WTC11 (cell line): ENCODE results near the gene AJM1. TPM values are rescaled to one million over a fixed set of nuclear protein-coding genes. Genes with fewer than 3 reads are reported as not detected.

Source experiments
- ATAC-seq: fragments of 200-7000 bp; cut with Tn5 transposase; 2 replicates; pipeline ENCODE4 v1.10.0; 2021; ENCODE audit warnings: mild to moderate bottlenecking, moderate library complexity
- CTCF ChIA-PET: fragments of 300-600 bp; sonication (Branson Sonifier 250); formaldehyde crosslinking; loops from one replicate; lab custom pipeline; 2021; ENCODE audit warnings: antibody characterized with exemption; lab: Charles Lee
- POLR2A ChIA-PET: fragments of 350-600 bp; sonication (Branson Sonifier 250); formaldehyde crosslinking; loops from one replicate; lab custom pipeline; 2021; ENCODE audit warnings: antibody characterized with exemption; lab: Charles Lee
- DNase-seq: peaks from one replicate; pipeline ENCODE4 v3.0.0; 2021; ENCODE audit warnings: low spot score
- H3K27ac Mint-ChIP-seq: 2 replicates; pipeline ENCODE4 v1.8.0; 2021; ENCODE audit warnings: mixed read lengths
- H3K27me3 Mint-ChIP-seq: 2 replicates; pipeline ENCODE4 v1.8.0; 2021; ENCODE audit warnings: low read depth, mild to moderate bottlenecking, moderate library complexity, mixed read lengths
- H3K36me3 Mint-ChIP-seq: 2 replicates; pipeline ENCODE4 v1.8.0; 2021; ENCODE audit warnings: mixed read lengths
- H3K4me1 Mint-ChIP-seq: 2 replicates; pipeline ENCODE4 v1.8.0; 2022; ENCODE audit warnings: mixed read lengths
- H3K4me3 Mint-ChIP-seq: 2 replicates; pipeline ENCODE4 v1.8.0; 2021; ENCODE audit warnings: mild to moderate bottlenecking, moderate library complexity, mixed read lengths
- H3K9me3 Mint-ChIP-seq: 2 replicates; pipeline ENCODE4 v1.8.0; 2021; ENCODE audit warnings: mixed read lengths
- ATF1 ChIP-seq: sonication (generic); formaldehyde crosslinking; IDR thresholded peaks from 2 replicates; pipeline ENCODE4 v1.8.1; 2023; ENCODE audit warnings: mild to moderate bottlenecking, moderate library complexity, missing genetic modification reagents
- CDX4 ChIP-seq: fragments of 250-450 bp; sonication (Bioruptor Pico); IDR thresholded peaks from 2 replicates; pipeline ENCODE4 v1.9.0; 2021; ENCODE audit warnings: moderate library complexity, mild to moderate bottlenecking, inconsistent platforms, borderline replicate concordance
- FOXP1 ChIP-seq: sonication (generic); formaldehyde crosslinking; IDR thresholded peaks from 2 replicates; pipeline ENCODE4 v1.8.0; 2022; ENCODE audit warnings: missing genetic modification reagents, mild to moderate bottlenecking, moderate library complexity, borderline replicate concordance
- GABPB1 ChIP-seq: sonication (generic); formaldehyde crosslinking; IDR thresholded peaks from 2 replicates; pipeline ENCODE4 v1.8.1; 2023; ENCODE audit warnings: mild to moderate bottlenecking, missing genetic modification reagents
- MAX ChIP-seq: sonication (generic); formaldehyde crosslinking; IDR thresholded peaks from 2 replicates; pipeline ENCODE4 v1.8.0; 2022; ENCODE audit warnings: mild to moderate bottlenecking, missing genetic modification reagents
- MYBL2 ChIP-seq: sonication (generic); formaldehyde crosslinking; IDR thresholded peaks from 2 replicates; pipeline ENCODE4 v1.8.1; 2023; ENCODE audit warnings: mild to moderate bottlenecking, moderate library complexity, missing genetic modification reagents
- PREB ChIP-seq: sonication (generic); formaldehyde crosslinking; IDR thresholded peaks from 2 replicates; pipeline ENCODE4 v1.8.1; 2022; ENCODE audit warnings: mild to moderate bottlenecking, missing genetic modification reagents, moderate library complexity, borderline replicate concordance
- RORB ChIP-seq: fragments of 250-450 bp; sonication (Bioruptor Pico); IDR thresholded peaks from 2 replicates; pipeline ENCODE4 v1.9.0; 2021; ENCODE audit warnings: mild to moderate bottlenecking
- SP1 ChIP-seq: sonication (generic); formaldehyde crosslinking; conservative IDR thresholded peaks from 2 replicates; pipeline ENCODE4 v1.8.1; 2022; ENCODE audit warnings: missing genetic modification reagents
- STAT6 ChIP-seq: sonication (generic); formaldehyde crosslinking; conservative IDR thresholded peaks from 2 replicates; pipeline ENCODE4 v1.8.1; 2023; ENCODE audit warnings: mild to moderate bottlenecking, low read depth, missing genetic modification reagents, moderate library complexity
- TP53 ChIP-seq: sonication (generic); formaldehyde crosslinking; IDR thresholded peaks from 2 replicates; pipeline ENCODE4 v1.8.1; 2023; ENCODE audit warnings: mild to moderate bottlenecking, missing genetic modification reagents
- ZNF317 ChIP-seq: sonication (generic); formaldehyde crosslinking; IDR thresholded peaks from 2 replicates; pipeline ENCODE4 v1.8.1; 2023; ENCODE audit warnings: low read depth, mild to moderate bottlenecking, moderate library complexity, missing genetic modification reagents, borderline replicate concordance
- ZNF416 ChIP-seq: fragments of 250-450 bp; sonication (Bioruptor Pico); IDR thresholded peaks from 2 replicates; pipeline ENCODE4 v1.9.0; 2021; ENCODE audit warnings: mild to moderate bottlenecking, inconsistent platforms
- total RNA-seq: library from RNA; stranded (reverse); gene quantifications from 3 replicates; pipeline ENCODE4 v1.2.3, GENCODE V29; 2021

Gene AJM1
- total RNA-seq, 1 experiment from 2014 or later, result 1.6 TPM

- Mint-ChIP-seq H3K27ac (peak overlapping the region; percentile 73; the same call in 1 of the 2 replicates), H3K4me1 (peaks cover 14% of the 10 kb centered on the region), H3K4me3 (peak overlapping the region; percentile 55), H3K27me3 (no peaks in the 10 kb centered on the region), H3K9me3 (no peaks in the 10 kb centered on the region), H3K36me3 (peaks cover 6% of the 10 kb centered on the region)
- TF ChIP-seq GABPB1 (CRISPR knock-in tag), result no peak
- no peak for TF ChIP-seq PREB (CRISPR knock-in tag)
- no peak for TF ChIP-seq ZNF416 (CRISPR knock-in tag)
- no peak for TF ChIP-seq ATF1 (CRISPR knock-in tag)
- no peak for TF ChIP-seq ZNF317 (CRISPR knock-in tag)
- TF ChIP-seq TP53 (CRISPR knock-in tag), result 0 out of 2 replicates have a peak, but pooled peaks have one; percentile 1
- ATAC-seq, result peak; percentile 43
- POLR2A ChIA-PET, result interaction anchor here (0.9 to 1.5 kb wide), 3 partner anchors 9 to 21 kb away, joined by 3 to 5 read pairs (median 5); partner anchors contain the start of gene RABL6
- peak; percentile 56 for DNase-seq
- CTCF ChIA-PET, result interaction anchor here (1.3 to 5.8 kb wide), 8 partner anchors 13 to 247 kb away, joined by 3 to 64 read pairs (median 6); partner anchors contain the start of genes AJM1, RABL6 and TMEM141
These were observed 20.3 kb upstream of the AJM1 start for GRCh38 chr9:136821826-136822544.

- DNase-seq (peak; percentile 11), ATAC-seq (no peak)
- TF ChIP-seq RORB, result no peak
- no peak for TF ChIP-seq STAT6 (CRISPR knock-in tag)
- TF ChIP-seq MAX, result no peak
- TF ChIP-seq SP1, result no peak
- TF ChIP-seq MYBL2 (CRISPR knock-in tag), result no peak
- TF ChIP-seq FOXP1 (CRISPR knock-in tag), result no peak
- no peak for TF ChIP-seq CDX4 (CRISPR knock-in tag)
- H3K36me3 Mint-ChIP-seq, result peaks cover 2% of the 10 kb centered on the region; the same call in 1 of the 2 replicates
- H3K27me3 Mint-ChIP-seq, result no peaks in the 10 kb centered on the region
- no peak overlapping the region for H3K4me3 Mint-ChIP-seq
- ChIA-PET POLR2A (interaction anchor here (0.6 to 1.5 kb wide), 4 partner anchors 16 to 54 kb away, joined by 3 to 5 read pairs (median 4); partner anchors contain the start of gene RABL6), CTCF (interaction anchor here (1.1 to 5.8 kb wide), 8 partner anchors 12 to 212 kb away, joined by 3 to 64 read pairs (median 8); partner anchors contain the start of genes AJM1, RABL6, TMEM141 and TRAF2)
- peaks cover 14% of the 10 kb centered on the region for H3K4me1 Mint-ChIP-seq
- H3K9me3 Mint-ChIP-seq, result no peaks in the 10 kb centered on the region
- H3K27ac Mint-ChIP-seq, result peak overlapping the region; percentile 53; the same call in 1 of the 2 replicates
These were observed 18.9 kb upstream of the AJM1 start for GRCh38 chr9:136823136-136824046.
